ENCODE results near the gene IGSF8. TPM values are rescaled to one million over a fixed set of nuclear protein-coding genes. Genes with fewer than 3 reads are reported as not detected.

Gene IGSF8
- total and polyA plus RNA-seq, 2 of the 8 experiments (the other 6 are each of a cell fraction or from before 2014, with no cell fraction given), result 69.6 to 132 TPM

DNA sequence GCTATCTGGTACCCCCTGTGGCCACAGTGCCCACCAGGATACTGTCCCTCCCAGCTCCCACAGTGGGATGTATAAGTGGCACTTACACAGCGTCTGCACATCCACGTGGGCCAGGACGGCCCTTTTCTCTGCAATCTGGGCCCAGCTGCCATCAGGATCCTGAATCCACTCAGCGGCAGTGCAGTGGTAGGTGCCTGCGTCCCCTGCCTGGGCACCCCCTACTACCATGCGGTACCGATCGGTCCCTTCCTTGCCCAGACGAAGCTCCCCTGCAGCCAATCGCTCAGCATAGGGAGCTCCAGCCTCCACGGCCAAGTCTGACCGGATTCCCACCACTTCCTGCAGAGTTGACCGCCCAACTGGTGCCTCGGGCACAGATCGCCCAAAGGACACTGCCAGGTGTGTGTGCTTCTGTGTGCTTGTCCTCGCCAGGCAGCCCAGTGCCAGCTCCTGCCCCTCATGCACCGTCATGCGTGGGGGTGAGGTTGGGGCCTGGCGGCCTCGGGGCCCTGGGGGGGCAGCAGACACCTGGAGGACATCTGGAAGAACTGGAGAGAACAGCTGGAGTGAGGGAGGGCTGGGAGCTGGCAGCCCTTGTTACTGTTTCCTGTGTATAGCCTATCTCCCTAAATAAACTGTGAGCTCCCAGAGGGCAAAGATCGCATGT, 4.7 kb downstream of the IGSF8 start:
- H3K9ac ChIP-seq (replicated peaks in 1 of 4; ENCODE audit: extremely low read depth in 1 of 4, low read depth in 3 of 4, low read length in 3 of 4), result no peak overlapping the region
- no peak overlapping the region for H4K5ac ChIP-seq (ENCODE audit: insufficient read length, low read depth, low read length)
- H3K79me1 ChIP-seq (ENCODE audit: low read depth, low read length), result peaks cover 14% of the 10 kb centered on the region
- H3K23me2 ChIP-seq (ENCODE audit: low read depth, low read length), result peaks cover 16% of the 10 kb centered on the region
- H2BK5ac ChIP-seq (ENCODE audit: low read depth, low read length), result peak overlapping the region; percentile 54; the same call in 1 of the 2 replicates
- no peak overlapping the region for H3K4me3 ChIP-seq (ENCODE audit: extremely low read depth in 1 of 4, insufficient read depth in 2 of 4, low read depth in 3 of 4, low read length in 4 of 4)
- no peak overlapping the region for H3K4me2 ChIP-seq (ENCODE audit: insufficient read depth in 1 of 2, low read depth in 2 of 2, low read length in 2 of 2)
- no peak overlapping the region; the same call in 1 of the 2 replicates for H3K27ac ChIP-seq (ENCODE audit: low read depth, low read length)
- H3K27me3 ChIP-seq (replicated peaks in 1 of 4; ENCODE audit: control insufficient read depth in 3 of 4, extremely low read depth in 1 of 4, insufficient read depth in 3 of 4, low read length in 3 of 4), result no peaks in the 10 kb centered on the region
- peaks cover 9 to 34% (median 26%) of the 10 kb centered on the region in 4 experiments for H3K4me1 ChIP-seq (replicated peaks in 1 of 4; ENCODE audit: control insufficient read depth in 3 of 4, insufficient read depth in 4 of 4, low read length in 3 of 4)
- no peak overlapping the region for H2AFZ ChIP-seq (ENCODE audit: low read length)
- no peak overlapping the region for H2BK20ac ChIP-seq (ENCODE audit: low read length)
- H3K56ac ChIP-seq (replicated peaks; ENCODE audit: insufficient read length, low read depth, low read length), result no peak overlapping the region
- H4K20me1 ChIP-seq (replicated peaks in 1 of 2; ENCODE audit: control insufficient read depth in 1 of 2, insufficient read depth in 2 of 2, low read length in 2 of 2), result peaks cover 0 to 4% of the 10 kb centered on the region in 2 experiments
- peaks cover 0 to 36% of the 10 kb centered on the region in 2 experiments; a peak in 2 of 4 replicates for H3K79me2 ChIP-seq (ENCODE audit: control insufficient read depth in 1 of 2, insufficient read depth in 2 of 2, low read length in 2 of 2)
- DNase-seq (ENCODE audit: low read depth in 1 of 2, low spot score in 2 of 2) (no peak), FAIRE-seq (no peak)
- H3K36me3 ChIP-seq (ENCODE audit: control insufficient read depth in 2 of 4, insufficient read depth in 4 of 4, low read length in 3 of 4), result peaks cover 10 to 35% (median 22%) of the 10 kb centered on the region in 4 experiments
- ChIA-PET CTCF (ENCODE audit: partially characterized antibody) (interaction anchor here (5.7 to 50.1 kb wide), 3 partner anchors 8 to 36 kb away, joined by 37 to 1874 read pairs (median 148); partner anchors contain the start of genes KCNJ10 and KCNJ9), POLR2A (ENCODE audit: partially characterized antibody) (interaction anchor here (0.9 to 1.4 kb wide), 4 partner anchors 8 to 21 kb away, joined by 3 to 5 read pairs (median 4); no protein-coding TSS in a partner anchor)
- H3K14ac ChIP-seq (ENCODE audit: insufficient read length), result no peak overlapping the region
- H2BK120ac ChIP-seq (replicated peaks; ENCODE audit: low read depth, low read length), result no peak overlapping the region
- H2AK5ac ChIP-seq (ENCODE audit: low read depth, low read length), result no peak overlapping the region
- H3K9me3 ChIP-seq (ENCODE audit: insufficient read depth in 2 of 2, low read depth in 1 of 2, low read length in 1 of 2), result no peaks in the 10 kb centered on the region; a peak in 1 of 4 replicates
- 0 out of 2 replicates have a peak overlapping the region, but pooled peaks have one; percentile 38 for H3K18ac ChIP-seq (ENCODE audit: extremely low read depth, low read length)
- H2BK12ac ChIP-seq (ENCODE audit: low read depth, low read length), result no peak overlapping the region; the same call in 1 of the 2 replicates
- 0 out of 2 replicates have a peak overlapping the region, but pooled peaks have one; percentile 72 for H2BK15ac ChIP-seq (ENCODE audit: low read length)
- H4K8ac ChIP-seq (ENCODE audit: extremely low read depth, insufficient read depth, low read length), result no peak overlapping the region
- H4K91ac ChIP-seq (replicated peaks; ENCODE audit: insufficient read length, low read length), result no peak overlapping the region
- 94% methylated on average over 20 of the region's 21 CpGs; no CpG with 5 or more reads in 1 of the 2 experiments for WGBS, 2 experiments (ENCODE audit: extremely low coverage in 1 of 2, insufficient coverage in 1 of 2, insufficient read length in 1 of 2, insufficient replicate concordance in 2 of 2, low coverage in 1 of 2, low lambda C conversion rate in 2 of 2, missing lambda C conversion rate in 1 of 2)
- no peak overlapping the region for H3K4ac ChIP-seq (replicated peaks; ENCODE audit: insufficient read length, low read depth, low read length)
- no peak overlapping the region for H3K23ac ChIP-seq (ENCODE audit: insufficient read length)
- TF ChIP-seq GTF2F1 (IDR thresholded peaks at IDR 0.05; ENCODE audit: borderline replicate concordance, low read depth, low read length) (no peak), SP1 (IDR thresholded peaks at IDR 0.05; ENCODE audit: low read depth, low read length) (no peak), POU5F1 (IDR thresholded peaks at IDR 0.05; ENCODE audit: low read depth, low read length) (no peak), BCL11A (IDR thresholded peaks at IDR 0.05; ENCODE audit: low read depth in 2 of 2, low read length in 2 of 2) (no peak), TBP (IDR thresholded peaks at IDR 0.05; ENCODE audit: low read depth, low read length) (no peak), ZNF274 (IDR thresholded peaks at IDR 0.05; ENCODE audit: borderline replicate concordance, extremely low read depth, low read length) (no peak), SP2 (IDR thresholded peaks at IDR 0.05; ENCODE audit: low read length) (no peak), E2F6 (IDR thresholded peaks at IDR 0.05) (no peak), ATF3 (IDR thresholded peaks at IDR 0.05; ENCODE audit: insufficient read depth, low read depth, low read length) (no peak), BRCA1 (IDR thresholded peaks at IDR 0.05; ENCODE audit: low read depth, low read length) (no peak), SRF (IDR thresholded peaks at IDR 0.05; ENCODE audit: low read depth, low read length) (no peak)

Measured in H1 (cell line).